GM12864 (cell line): ENCODE results near the gene IQSEC2.

Source experiments
- DNase-seq: peaks from one replicate; pipeline ENCODE4 v3.0.0-alpha.2; 2011; ENCODE audit warnings: low read depth
- H3K4me3 ChIP-seq: 2 replicates; pipeline ENCODE4 v1.5.1; 2011; ENCODE audit warnings: mild to moderate bottlenecking, low read depth, low read length, control low read depth
- TF ChIP-seq, protein P1 (sequence below): IDR thresholded peaks from 2 replicates; pipeline ENCODE4 v1.5.1; 2011; ENCODE audit warnings: low read depth, mild to moderate bottlenecking, moderate library complexity, low read length, control low read depth, inconsistent platforms; ENCODE audit errors: missing control alignments

IQSEC2 gene

DNA sequence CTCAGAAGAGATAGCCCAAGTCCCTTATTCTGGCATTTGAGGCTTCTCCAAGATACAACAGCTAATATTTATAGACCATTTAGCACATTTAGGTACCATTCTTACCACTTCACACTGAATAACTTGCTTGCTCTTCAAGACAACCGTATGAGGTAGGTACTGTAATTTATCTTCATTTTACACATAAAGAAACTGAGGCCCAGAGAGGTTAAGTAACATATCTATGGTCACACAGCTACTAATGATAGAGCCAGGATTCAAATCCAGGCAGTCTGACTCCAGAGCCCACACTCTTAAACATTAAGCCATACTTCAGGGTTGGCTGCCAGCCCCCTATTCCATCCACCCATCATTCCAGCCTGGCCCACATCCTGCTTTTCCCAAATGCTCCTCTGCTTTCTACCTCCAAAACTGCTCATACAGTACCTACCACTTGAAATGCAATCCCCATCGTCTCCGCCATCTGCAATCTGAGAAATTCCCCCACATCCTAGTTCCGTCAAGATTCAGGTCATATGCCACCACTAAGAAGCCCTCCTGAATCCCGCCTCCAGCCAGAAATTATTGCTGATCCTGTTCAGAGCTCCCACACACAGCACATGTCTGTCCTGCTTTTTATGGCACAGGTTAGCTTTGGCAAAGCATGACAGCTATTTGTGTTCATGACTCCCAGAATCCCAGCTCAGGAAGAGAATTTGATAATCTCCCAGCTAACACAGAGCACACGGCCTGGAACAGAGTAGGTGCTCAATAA lies 23.5 kb downstream of the IQSEC2 start:
- no peak for DNase-seq
- no peak overlapping the region for H3K4me3 ChIP-seq
- TF ChIP-seq, protein P1, sequence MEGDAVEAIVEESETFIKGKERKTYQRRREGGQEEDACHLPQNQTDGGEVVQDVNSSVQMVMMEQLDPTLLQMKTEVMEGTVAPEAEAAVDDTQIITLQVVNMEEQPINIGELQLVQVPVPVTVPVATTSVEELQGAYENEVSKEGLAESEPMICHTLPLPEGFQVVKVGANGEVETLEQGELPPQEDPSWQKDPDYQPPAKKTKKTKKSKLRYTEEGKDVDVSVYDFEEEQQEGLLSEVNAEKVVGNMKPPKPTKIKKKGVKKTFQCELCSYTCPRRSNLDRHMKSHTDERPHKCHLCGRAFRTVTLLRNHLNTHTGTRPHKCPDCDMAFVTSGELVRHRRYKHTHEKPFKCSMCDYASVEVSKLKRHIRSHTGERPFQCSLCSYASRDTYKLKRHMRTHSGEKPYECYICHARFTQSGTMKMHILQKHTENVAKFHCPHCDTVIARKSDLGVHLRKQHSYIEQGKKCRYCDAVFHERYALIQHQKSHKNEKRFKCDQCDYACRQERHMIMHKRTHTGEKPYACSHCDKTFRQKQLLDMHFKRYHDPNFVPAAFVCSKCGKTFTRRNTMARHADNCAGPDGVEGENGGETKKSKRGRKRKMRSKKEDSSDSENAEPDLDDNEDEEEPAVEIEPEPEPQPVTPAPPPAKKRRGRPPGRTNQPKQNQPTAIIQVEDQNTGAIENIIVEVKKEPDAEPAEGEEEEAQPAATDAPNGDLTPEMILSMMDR, result no peak

DNA sequence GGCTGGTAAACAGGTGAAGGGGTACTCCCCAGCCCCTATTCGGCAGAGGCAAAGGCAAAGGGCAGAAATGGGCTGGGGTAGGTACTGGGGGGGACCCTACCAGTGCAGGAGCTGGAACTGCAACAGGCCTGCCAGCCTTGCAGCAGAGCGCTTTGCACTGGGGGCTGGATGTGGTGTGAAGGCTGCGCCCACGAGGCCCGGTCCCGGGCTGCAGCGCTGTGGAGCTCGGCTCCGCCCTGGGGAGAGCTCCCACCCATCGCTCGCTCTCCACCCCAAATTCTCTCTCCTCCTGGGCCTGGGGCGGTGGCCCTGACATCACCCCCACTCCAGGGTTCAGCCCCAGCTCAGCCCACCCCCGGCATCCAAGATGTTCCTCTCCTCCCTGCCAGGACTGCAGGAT lies 24.2 kb downstream of the IQSEC2 start:
- TF ChIP-seq, protein P1, result no peak
- no peak for DNase-seq
- no peak overlapping the region for H3K4me3 ChIP-seq

DNA sequence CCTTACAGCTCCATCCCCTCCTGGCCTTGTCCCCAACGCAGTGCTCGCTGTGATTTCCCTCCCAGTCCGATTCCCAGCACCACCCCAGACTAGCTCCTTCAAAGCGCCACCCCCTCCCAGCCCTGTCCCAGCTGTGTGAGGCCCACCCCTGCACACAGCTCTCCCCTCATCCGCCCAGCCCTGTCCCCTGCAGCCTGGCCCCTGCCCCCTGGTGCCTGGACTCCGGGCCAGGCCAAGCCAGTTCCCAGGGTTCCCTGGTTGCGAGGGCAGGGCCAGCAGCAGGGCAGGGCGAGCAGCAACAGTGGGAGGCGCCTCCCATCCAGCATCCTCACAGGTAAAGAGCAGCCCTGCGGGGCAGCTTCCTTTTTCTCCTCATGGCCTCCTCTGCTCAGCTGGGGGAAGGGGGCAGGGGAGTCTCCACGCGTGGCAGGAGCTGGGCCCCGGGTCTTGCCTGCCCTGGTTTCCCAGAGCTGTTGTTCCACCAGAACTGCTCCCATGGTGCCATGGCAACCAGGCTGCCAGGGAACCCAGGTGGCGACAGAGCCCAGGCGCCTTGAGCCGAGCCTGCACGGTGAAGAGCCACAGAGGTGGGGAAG lies 24.8 kb downstream of the IQSEC2 start:
- H3K4me3 ChIP-seq, result no peak overlapping the region
- no peak for DNase-seq
- TF ChIP-seq, protein P1, result no peak

DNA sequence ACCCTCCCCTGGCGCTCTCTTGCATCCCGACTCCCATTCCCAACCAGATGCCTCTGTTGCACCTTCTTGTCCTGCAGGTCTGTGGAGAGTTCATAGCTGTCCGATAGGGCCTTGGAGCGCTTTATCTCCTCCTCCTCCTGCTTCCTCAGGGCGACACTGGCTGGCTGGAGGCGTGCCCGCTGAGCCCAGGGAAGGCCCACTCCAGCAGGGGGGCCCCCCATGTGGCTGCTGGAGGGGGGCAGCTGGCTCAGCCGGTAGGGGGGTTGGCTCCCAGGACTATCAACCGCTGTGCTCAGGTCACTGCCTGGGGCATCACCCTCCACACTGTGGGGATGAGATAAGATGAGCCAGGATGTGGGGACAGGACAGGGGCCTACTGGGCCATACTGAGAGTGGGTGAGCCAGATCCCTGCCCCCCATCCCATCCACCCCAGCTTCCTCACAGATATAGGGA lies 25.6 kb downstream of the IQSEC2 start:
- H3K4me3 ChIP-seq, result no peak overlapping the region
- TF ChIP-seq, protein P1, result no peak
- no peak for DNase-seq

DNA sequence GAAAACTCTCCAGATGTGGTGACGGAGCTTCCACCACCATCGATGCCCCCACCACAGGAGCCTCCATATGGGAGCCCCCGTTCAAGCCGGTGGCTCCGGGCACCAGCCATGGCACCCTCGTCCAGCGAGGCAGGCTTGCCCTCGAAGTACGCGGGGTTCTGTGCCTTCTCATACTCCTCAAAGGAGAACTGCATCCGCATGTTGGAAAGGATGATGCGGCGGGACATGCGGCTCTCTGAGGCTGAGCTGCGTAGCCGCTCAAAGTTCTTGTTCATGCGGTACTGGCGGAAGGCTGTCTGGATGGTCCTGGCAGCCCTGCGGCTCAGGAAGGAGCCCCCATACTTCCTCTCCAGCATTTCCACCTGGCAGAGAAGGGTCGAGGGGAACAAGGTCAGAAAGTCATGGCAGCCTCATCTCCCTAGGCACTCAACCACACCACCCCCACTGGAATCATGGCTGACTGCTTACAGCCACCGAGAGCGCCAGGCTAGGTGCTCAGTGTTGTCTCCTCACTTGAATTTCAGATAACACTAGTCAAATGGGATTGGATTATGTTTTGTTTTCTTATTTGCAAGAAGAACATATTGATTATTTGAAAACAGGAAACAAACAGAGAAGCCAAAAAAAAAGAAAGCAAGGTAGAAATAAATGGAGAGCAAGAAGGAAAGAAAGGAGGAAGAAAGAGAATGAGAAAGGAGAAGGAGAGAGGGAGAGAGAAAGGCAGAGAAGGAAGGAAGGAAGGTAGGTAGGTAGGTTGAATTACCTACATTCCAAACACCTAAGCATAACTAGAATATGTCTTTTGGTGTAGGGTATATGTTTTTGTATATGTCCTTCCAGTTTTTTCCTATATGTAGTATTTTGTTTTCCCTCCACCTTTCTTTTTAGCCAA lies 26.6 kb downstream of the IQSEC2 start:
- no peak for DNase-seq
- TF ChIP-seq, protein P1, result no peak
- H3K4me3 ChIP-seq, result no peak overlapping the region

DNA sequence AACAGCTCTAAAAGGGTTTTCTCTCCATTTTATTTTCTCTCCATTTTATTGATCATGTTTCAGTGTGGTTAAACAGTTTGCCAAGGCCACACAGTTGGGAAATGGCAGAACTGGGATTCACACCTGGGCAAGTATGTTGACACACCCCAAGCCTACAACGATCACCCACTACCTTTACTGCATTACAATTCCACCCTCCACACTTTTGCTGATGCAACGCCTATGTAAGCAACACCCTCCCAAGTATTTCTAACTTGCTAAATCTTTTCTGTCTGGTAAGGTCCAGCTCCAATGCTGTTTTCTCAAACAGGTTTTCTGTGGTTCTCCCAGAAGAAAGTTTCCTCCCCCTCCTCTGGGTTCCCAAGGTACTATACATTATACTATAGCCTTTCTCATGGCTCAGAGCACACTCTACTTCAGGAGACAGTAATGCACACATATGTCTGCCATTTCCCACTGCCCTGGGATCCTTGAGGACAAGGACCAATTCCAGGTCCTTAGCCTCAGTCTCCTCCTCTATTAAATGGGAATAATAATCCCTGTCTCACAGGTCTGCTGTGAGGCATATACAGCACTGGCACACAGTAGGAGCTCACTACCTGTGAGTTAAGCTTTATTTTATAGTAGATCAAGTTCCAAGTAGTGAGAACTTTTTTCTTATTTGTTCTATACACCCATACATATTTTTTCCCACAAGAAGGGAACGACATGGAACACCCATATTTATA lies 27.9 kb downstream of the IQSEC2 start:
- TF ChIP-seq, protein P1, result no peak
- no peak for DNase-seq
- H3K4me3 ChIP-seq, result no peak overlapping the region
